Upper lobe of left lung (tissue), 6 donors: Measurements from ENCODE around the gene GABRR1. TPM values are rescaled to one million over a fixed set of nuclear protein-coding genes. Genes with fewer than 3 reads are reported as not detected.

Experiments
- ATAC-seq, 2 donors: fragments of 200-7000 bp; cut with Tn5 transposase; one replicate each; pipeline ENCODE4 v1.9.1; 2022; ENCODE audit warnings: mild to moderate bottlenecking in 2 of 2, moderate library complexity in 2 of 2; ENCODE audit not compliant: low FRiP score in 2 of 2
- DNase-seq, 2 donors: peaks; one replicate each; pipeline ENCODE4 v3.0.0-alpha.2; 2019 to 2020
- H3K27ac ChIP-seq, 4 donors: fragments of 200-600 bp; sonication (generic); one replicate each; pipeline ENCODE4 v1.5.1; 2016 to 2019
- H3K27me3 ChIP-seq, 4 donors: fragments of 200-600 bp; sonication (generic); one replicate each; pipeline ENCODE4 v1.5.1; 2017 to 2019
- H3K36me3 ChIP-seq, 4 donors: fragments of 200-600 bp; sonication (generic); one replicate each; pipeline ENCODE4 v1.5.1; 2016 to 2019
- H3K4me1 ChIP-seq, 4 donors: fragments of 200-600 bp; sonication (generic); one replicate each; pipeline ENCODE4 v1.5.1; 2018 to 2019
- H3K4me3 ChIP-seq, 4 donors: fragments of 200-600 bp; sonication (generic); one replicate each; pipeline ENCODE4 v1.5.1; 2017 to 2019; ENCODE audit warnings: mild to moderate bottlenecking in 2 of 4, moderate library complexity in 1 of 4
- H3K9me3 ChIP-seq, 4 donors: fragments of 200-600 bp; sonication (generic); one replicate each; pipeline ENCODE4 v1.5.1; 2018 to 2019
- CTCF ChIP-seq, 6 experiments: fragments of 450-650 bp in 4 of 6; fragments of 200-600 bp in 2 of 6; sonication (generic) in 2 of 6; IDR thresholded peaks; one replicate each; pipeline ENCODE4 v1.5.1; 2016 to 2019; ENCODE audit warnings: antibody characterized with exemption in 6 of 6
- EP300 ChIP-seq, 4 donors: sonication (generic); formaldehyde crosslinking; IDR thresholded peaks; one replicate each; pipeline ENCODE4 v1.5.1; 2017; ENCODE audit warnings: antibody characterized with exemption in 4 of 4, control low read depth in 2 of 4
- POLR2A ChIP-seq, 4 donors: fragments of 450-650 bp; IDR thresholded peaks; one replicate each; pipeline ENCODE4 v1.5.1; 2016 to 2017; ENCODE audit warnings: antibody characterized with exemption in 4 of 4, mild to moderate bottlenecking in 2 of 4
- POLR2AphosphoS5 ChIP-seq, 2 donors: sonication (generic); formaldehyde crosslinking; IDR thresholded peaks; one replicate each; pipeline ENCODE4 v1.5.1; 2017; ENCODE audit warnings: antibody characterized with exemption in 2 of 2
- WGBS, 2 donors: methylation state at CpG; one replicate each; pipeline ENCODE4 v1.1.5; 2017 to 2018; 5-methylcytosine and 5-hydroxymethylcytosine counted together
- total RNA-seq, 6 donors: library from RNA; depleted of rRNA in 4 of 6; stranded (reverse); fragments of >200 nt in 4 of 6; gene quantifications; one replicate each; pipeline versions ENCODE4 v1.1.0 to v1.2.1, GENCODE V29; 2016 to 2021
- donor health status: DM: no; HTN: no; CAD: no; lungs with moderate emphysema.
- donor health status: DM: no; HTN: yes; CAD: no; lungs with severe emphysema.

The GABRR1 gene
- total RNA-seq, 6 donors from 2014 or later, result not detected

DNA sequence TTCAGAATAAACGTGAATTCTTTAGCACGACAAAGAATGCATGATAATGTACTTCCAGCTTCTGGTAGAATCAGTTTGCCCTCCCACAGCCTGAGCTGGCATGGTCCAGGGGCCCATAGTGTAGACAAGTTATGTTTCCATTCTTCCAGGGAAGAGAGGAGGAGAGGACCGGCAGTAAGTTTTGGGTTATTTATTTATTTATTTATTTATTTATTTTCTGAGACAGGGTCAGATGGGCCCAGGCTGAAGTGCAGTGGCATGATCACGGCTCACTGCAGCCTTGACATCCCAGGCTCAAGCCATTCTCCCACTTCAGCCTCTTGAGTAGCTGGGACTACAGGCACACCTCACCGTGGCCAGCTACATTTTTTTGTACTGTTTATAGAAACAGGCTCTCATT is 4.7 kb downstream of the GABRR1 start:
- ATAC-seq (no peak), DNase-seq (no peak)
- H3K9me3 ChIP-seq, result no peaks in the 10 kb centered on the region
- H3K27ac ChIP-seq, result no peak overlapping the region
- H3K4me3 ChIP-seq, result no peak overlapping the region
- no peak for TF ChIP-seq POLR2AphosphoS5 (IDR thresholded peaks at IDR 0.05)
- no peak for TF ChIP-seq POLR2A (IDR thresholded peaks at IDR 0.05)
- no peak for TF ChIP-seq EP300 (IDR thresholded peaks at IDR 0.05)
- no peak for TF ChIP-seq CTCF (IDR thresholded peaks at IDR 0.05)
- no peaks in the 10 kb centered on the region for H3K27me3 ChIP-seq
- H3K4me1 ChIP-seq, result no peaks in the 10 kb centered on the region
- 52 to 82% methylated on average over 5 of the region's 5 CpGs for WGBS, 2 donors
- H3K36me3 ChIP-seq, result no peaks in the 10 kb centered on the region

DNA sequence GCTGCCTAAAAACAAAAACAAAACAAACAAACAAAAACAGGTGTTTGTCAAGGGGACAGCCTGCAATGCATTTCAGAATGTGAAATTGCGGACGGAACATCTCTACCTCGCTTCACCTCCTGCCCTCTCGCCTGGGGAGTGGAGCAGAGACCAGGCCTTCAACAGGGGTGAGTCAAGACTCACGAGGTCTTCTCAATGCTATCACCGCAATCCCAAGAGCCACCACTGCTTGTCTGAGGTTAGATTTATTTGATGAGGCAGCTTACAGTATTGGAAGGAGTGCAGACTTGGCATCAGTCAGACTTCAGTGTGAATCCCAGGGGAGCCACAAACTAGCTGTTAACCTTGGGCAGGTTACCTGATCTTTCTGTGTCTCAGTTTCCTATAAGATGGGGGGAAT is 7.7 kb downstream of the GABRR1 start:
- no peak for TF ChIP-seq POLR2A (IDR thresholded peaks at IDR 0.05)
- TF ChIP-seq CTCF (IDR thresholded peaks at IDR 0.05), result no peak
- TF ChIP-seq EP300 (IDR thresholded peaks at IDR 0.05), result no peak
- TF ChIP-seq POLR2AphosphoS5 (IDR thresholded peaks at IDR 0.05), result no peak
- H3K36me3 ChIP-seq, result no peaks in the 10 kb centered on the region
- DNase-seq (no peak), ATAC-seq (no peak)
- H3K27me3 ChIP-seq, result no peaks in the 10 kb centered on the region
- H3K4me3 ChIP-seq, result no peak overlapping the region
- no peaks in the 10 kb centered on the region for H3K4me1 ChIP-seq
- no peak overlapping the region for H3K27ac ChIP-seq
- WGBS, 2 donors, result 86 to 95% methylated on average over 6 of the region's 6 CpGs
- H3K9me3 ChIP-seq, result no peaks in the 10 kb centered on the region

DNA sequence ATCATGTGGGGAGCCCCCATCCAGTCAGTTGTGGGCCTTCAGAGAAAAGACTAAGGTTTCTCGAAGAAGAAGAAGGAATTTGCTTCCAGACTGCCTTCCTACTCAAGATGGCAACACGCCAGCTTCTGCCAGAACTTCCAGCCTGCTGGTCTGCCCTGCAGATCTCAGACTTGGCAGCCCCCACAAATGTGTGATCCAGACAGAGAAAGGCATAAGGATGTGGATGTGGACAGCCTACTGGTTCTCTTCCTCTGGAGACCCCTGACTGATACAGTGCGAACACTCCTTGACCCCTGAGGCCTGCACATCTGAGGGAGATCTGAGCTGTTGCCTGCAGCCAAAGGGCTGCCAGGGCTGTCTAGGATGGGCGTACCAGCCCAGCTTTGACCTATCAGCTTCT is 8.6 kb downstream of the GABRR1 start:
- DNase-seq (no peak), ATAC-seq (no peak)
- Histone ChIP-seq H3K9me3 (no peaks in the 10 kb centered on the region), H3K27me3 (no peaks in the 10 kb centered on the region), H3K36me3 (no peaks in the 10 kb centered on the region), H3K27ac (no peak overlapping the region), H3K4me1 (no peaks in the 10 kb centered on the region), H3K4me3 (no peak overlapping the region)
- no peak for TF ChIP-seq POLR2A (IDR thresholded peaks at IDR 0.05)
- no peak for TF ChIP-seq POLR2AphosphoS5 (IDR thresholded peaks at IDR 0.05)
- TF ChIP-seq CTCF (IDR thresholded peaks at IDR 0.05), result no peak
- TF ChIP-seq EP300 (IDR thresholded peaks at IDR 0.05), result no peak
- 26 to 79% methylated on average over 3 to 4 of the region's 4 CpGs for WGBS, 2 donors

GRCh38 chr6:89205819-89206218 is 11.3 kb downstream of the GABRR1 start:
- no peak for ATAC-seq
- no peaks in the 10 kb centered on the region for H3K27me3 ChIP-seq
- 77 to 80% methylated on average over 4 of the region's 4 CpGs for WGBS, 2 donors
- no peak overlapping the region for H3K4me3 ChIP-seq
- H3K4me1 ChIP-seq, result no peaks in the 10 kb centered on the region
- no peak for DNase-seq
- no peak overlapping the region for H3K27ac ChIP-seq
- no peaks in the 10 kb centered on the region for H3K36me3 ChIP-seq
- no peaks in the 10 kb centered on the region for H3K9me3 ChIP-seq
- TF ChIP-seq POLR2A (IDR thresholded peaks at IDR 0.05), result no peak
- no peak for TF ChIP-seq CTCF (IDR thresholded peaks at IDR 0.05)
- no peak for TF ChIP-seq POLR2AphosphoS5 (IDR thresholded peaks at IDR 0.05)
- TF ChIP-seq EP300 (IDR thresholded peaks at IDR 0.05), result no peak

- H3K36me3 ChIP-seq, result no peaks in the 10 kb centered on the region
- 86 to 91% methylated on average over 11 of the region's 11 CpGs for WGBS, 2 donors
- no peaks in the 10 kb centered on the region for H3K27me3 ChIP-seq
- DNase-seq (no peak), ATAC-seq (no peak)
- TF ChIP-seq POLR2AphosphoS5 (IDR thresholded peaks at IDR 0.05) (no peak), EP300 (IDR thresholded peaks at IDR 0.05) (no peak)
- H3K9me3 ChIP-seq, result no peaks in the 10 kb centered on the region
- H3K27ac ChIP-seq, result no peak overlapping the region
- no peaks in the 10 kb centered on the region for H3K4me1 ChIP-seq
- no peak overlapping the region for H3K4me3 ChIP-seq
Measured at GRCh38 chr6:89204096-89204495, 13.1 kb downstream of the GABRR1 start.
